GM21360 (cell line): ENCODE data around the gene TNFRSF1B.

Experiments
- ATAC-seq: cut with Tn5 transposase; IDR thresholded peaks from one replicate; pipeline ENCODE4 v1.9.1; 2021; ENCODE audit warnings: mild to moderate bottlenecking, moderate library complexity; ENCODE audit not compliant: unreplicated experiment

The TNFRSF1B gene

GRCh38 chr1:12188657-12189327 is 22.0 kb downstream of the TNFRSF1B start:
- no peak for ATAC-seq

GRCh38 chr1:12189328-12189682 is 22.5 kb downstream of the TNFRSF1B start:
- ATAC-seq = no peak

DNA sequence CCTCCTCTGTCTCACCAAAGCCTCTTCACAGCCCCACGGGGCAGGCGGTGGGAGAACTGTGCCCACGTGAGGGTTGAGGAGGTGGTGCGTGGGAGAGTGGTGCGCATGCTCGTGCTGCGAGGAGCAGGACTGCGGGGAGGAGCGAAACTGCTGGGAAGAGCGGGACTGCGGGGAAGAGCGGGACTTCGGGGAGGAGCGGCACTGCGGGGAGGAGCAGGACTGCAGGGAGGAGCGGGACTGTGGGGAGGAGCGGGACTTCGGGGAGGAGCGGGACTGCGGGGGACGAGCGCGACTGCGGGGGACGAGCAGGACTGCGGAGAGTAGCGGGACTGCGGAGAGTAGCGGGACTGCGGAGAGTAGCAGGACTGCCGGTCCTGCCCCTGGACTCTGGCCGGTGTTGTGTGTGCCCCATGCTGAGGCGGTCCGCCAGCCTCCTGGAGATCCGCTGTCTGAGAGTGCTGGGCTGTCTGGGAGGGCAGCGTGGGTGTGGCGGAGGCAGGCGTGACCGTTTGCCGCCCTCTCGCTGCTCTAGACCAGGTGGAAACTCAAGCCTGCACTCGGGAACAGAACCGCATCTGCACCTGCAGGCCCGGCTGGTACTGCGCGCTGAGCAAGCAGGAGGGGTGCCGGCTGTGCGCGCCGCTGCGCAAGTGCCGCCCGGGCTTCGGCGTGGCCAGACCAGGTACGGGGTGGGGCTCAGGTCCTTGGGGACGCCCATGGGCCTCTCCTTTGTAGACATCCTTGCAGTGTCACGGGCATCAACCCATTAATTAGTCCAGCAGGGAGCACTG is 24.6 kb downstream of the TNFRSF1B start:
- no peak for ATAC-seq

- no peak for ATAC-seq
Measured at GRCh38 chr1:12194666-12195216, 27.9 kb downstream of the TNFRSF1B start.

- ATAC-seq = no peak
Measured at GRCh38 chr1:12195416-12195815, 28.6 kb downstream of the TNFRSF1B start.

- no peak for ATAC-seq
Measured at GRCh38 chr1:12196641-12197482, 30.1 kb downstream of the TNFRSF1B start.

DNA sequence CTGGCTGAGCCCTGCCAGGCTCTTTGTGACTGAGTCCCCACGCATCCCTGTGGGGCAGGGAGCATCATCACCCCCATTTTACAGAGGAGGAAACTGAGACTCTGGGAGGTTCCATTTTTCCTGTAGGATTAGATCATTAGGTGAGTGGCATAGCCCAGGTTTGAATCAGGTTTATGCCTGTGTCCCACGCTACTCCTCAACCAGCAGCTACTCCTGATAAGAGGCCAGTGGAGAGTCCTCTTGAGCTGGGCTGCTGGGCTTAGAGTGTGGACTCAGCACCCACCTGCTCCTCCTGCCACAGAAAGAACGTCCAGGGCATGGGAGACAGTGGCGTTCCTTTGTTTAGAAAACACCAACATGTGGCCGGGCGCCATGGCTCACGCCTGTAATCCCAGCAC is 30.7 kb downstream of the TNFRSF1B start:
- no peak for ATAC-seq

DNA sequence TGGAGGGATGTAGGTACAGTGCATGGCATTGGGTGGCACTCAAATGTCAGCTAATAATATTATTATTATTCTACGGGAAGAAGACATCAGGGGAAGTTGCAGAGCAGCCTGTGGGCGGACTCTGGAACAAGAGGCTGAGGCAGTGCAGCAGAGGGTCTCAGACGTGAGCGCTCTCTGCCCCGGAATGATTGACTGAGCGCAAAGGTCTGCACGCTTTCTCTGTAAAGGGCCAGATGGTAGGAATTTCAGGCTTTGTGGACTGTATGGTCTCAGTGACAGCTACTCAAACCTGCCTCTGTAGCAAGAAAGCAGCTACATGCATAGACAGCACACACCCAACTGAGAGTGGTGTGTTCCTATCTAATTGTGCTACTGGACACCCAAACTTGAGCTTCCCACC is 33.4 kb downstream of the TNFRSF1B start:
- no peak for ATAC-seq

GRCh38 chr1:12201352-12202189 is 34.8 kb downstream of the TNFRSF1B start:
- ATAC-seq = no peak

DNA sequence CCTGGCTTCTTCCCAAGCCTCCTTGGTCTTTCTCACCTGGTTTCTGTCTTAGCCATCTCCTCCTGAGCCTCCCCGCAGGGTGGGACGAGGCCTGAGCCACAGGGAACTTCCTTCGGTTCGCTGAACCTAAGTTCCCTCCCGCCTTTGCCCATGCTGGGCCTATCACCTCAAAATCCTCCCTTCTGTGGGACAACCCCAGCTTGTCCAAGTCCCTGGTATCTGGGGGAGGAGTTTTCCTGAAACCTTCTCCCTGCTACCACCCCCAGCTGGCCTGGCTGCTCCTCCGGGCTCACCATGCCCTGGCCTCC is 35.4 kb downstream of the TNFRSF1B start:
- no peak for ATAC-seq

GRCh38 chr1:12202577-12202976 is 35.8 kb downstream of the TNFRSF1B start:
- ATAC-seq = no peak

GRCh38 chr1:12203216-12204007 is 36.6 kb downstream of the TNFRSF1B start:
- ATAC-seq = no peak

DNA sequence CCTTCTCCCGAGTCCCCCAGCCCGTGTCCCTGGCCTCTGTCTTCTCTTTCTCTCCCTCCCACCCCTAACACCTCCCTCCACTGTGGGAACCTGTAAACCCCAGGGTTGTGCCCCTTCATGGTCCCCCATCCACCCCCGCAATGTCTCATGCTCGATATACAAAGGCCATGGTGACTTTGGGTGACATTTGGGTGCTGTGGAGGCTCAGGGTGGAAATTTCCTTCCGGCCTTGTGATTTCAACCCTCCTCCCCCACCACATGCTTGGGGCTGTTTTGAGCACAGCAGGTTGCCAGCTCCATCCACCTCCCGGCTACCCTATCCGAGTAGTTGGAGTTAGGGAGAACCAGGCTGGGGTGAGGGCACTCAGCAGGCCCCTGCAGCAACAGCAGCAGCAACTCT is 37.3 kb downstream of the TNFRSF1B start:
- no peak for ATAC-seq

DNA sequence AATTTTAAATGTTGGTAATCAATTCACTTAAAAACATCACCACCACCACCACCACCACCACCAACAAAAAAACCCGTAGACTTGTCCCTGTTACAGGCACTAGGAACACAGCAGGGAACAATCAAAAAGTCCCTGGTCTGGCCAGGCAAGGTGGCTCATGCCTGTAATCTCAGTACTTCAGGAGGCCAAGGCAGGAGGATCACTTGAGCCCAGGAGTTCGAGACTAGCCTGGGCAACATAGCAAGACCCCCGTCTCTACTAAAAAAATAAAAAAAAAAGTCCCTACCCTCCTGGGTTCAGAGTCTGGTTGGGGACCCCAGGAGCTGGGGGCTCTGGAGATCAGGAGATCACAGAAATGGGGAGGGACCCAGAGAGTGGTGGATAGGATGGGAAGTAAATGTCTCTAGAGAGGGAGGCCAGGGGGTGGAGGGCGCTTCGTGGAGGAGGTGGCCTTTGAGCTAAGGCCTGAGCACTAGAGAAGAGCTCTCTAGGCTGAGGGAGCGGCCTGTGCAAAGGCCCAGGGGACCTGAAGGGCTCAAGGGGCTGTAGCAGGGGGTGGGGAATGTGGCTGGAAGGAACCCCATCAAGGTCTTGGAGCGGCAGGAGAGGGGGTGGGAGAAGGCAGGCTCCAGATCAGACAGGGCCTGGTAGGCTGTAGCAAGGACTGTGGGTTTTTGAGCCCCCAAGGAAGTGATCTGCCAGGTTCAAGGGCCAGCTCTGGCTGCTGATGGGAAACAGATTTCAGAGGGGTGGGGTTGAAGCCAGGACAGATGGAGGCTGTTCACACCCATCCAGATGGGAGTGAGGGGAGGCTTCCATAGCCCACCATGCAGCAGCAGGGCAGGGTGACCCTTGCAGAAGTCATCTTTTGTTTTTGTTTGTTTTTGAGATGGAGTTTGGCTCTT is 38.2 kb downstream of the TNFRSF1B start:
- ATAC-seq = no peak

DNA sequence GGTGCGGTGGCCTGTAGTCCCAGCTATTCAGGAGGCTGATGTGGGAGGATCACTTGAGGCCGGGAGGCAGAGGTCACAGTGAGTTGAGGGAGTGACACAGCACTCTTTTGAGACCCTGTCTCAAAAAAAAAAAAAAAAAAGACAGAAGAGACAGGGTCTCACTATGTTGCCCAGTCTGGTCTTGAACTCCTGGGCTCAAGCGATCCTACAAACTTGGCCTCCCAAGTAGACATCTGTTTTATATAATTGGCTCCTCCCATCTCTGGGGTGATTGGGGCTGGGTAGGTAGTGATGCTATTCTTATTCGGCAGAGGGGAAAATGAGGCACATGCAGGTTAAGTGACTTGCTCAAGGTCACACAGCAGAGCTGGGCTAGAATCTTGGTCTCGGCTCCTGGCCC is 39.4 kb downstream of the TNFRSF1B start:
- no peak for ATAC-seq

DNA sequence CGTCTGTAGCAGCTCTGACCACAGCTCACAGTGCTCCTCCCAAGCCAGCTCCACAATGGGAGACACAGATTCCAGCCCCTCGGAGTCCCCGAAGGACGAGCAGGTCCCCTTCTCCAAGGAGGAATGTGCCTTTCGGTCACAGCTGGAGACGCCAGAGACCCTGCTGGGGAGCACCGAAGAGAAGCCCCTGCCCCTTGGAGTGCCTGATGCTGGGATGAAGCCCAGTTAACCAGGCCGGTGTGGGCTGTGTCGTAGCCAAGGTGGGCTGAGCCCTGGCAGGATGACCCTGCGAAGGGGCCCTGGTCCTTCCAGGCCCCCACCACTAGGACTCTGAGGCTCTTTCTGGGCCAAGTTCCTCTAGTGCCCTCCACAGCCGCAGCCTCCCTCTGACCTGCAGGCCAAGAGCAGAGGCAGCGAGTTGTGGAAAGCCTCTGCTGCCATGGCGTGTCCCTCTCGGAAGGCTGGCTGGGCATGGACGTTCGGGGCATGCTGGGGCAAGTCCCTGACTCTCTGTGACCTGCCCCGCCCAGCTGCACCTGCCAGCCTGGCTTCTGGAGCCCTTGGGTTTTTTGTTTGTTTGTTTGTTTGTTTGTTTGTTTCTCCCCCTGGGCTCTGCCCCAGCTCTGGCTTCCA is 40.1 kb downstream of the TNFRSF1B start:
- no peak for ATAC-seq

- ATAC-seq = no peak
Measured at GRCh38 chr1:12208271-12208670, 41.5 kb downstream of the TNFRSF1B start.

DNA sequence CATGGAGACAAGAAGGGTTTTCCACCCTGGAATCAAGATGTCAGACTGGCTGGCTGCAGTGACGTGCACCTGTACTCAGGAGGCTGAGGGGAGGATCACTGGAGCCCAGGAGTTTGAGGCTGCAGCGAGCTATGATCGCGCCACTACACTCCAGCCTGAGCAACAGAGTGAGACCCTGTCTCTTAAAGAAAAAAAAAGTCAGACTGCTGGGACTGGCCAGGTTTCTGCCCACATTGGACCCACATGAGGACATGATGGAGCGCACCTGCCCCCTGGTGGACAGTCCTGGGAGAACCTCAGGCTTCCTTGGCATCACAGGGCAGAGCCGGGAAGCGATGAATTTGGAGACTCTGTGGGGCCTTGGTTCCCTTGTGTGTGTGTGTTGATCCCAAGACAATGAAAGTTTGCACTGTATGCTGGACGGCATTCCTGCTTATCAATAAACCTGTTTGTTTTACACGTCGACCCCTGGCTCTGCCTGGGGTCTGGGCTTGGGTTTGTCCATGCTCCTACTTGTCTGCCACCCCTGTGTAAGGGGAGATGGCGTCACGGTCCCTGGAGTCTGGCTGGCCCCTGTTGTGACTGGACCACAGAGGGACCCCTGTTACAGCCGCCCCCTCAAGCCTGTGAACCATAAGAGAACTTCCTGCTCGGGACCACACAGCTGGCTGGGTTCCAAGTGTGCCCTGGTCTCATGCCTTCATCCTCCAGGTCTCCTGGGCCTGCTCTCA is 42.1 kb downstream of the TNFRSF1B start:
- ATAC-seq = no peak
